Measurements from ENCODE around the gene TMEM134.
"Not testable (repeated sequence)": the region's sequence is repeated elsewhere in the genome, so short reads cannot be mapped to it uniquely, and the experiment has no call there.

TMEM134 gene

DNA sequence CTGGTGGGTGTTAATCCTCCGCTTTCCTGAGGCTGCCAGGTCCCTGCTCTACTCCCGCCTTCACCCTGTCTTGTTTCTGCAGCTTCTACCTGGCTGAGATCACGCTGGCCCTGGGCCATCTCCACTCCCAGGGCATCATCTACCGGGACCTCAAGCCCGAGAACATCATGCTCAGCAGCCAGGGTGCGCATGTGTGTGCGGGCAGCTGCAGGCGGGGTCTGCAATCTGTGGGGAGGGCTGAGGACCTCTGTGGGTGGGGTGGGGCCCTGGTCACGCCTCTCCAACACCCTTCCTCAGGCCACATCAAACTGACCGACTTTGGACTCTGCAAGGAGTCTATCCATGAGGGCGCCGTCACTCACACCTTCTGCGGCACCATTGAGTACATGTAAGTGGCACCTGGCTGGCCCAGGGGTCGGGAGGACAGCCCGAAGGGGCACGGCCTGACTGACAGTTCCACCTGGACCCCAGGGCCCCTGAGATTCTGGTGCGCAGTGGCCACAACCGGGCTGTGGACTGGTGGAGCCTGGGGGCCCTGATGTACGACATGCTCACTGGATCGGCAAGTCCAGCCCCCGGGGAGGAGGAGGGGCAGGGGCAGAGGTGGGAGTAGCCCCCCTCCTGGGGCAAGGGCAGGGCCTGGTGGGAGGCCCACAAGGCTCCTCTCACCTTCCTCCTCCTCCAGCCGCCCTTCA, 36.2 kb downstream of the TMEM134 start:
- no peak for DNase-seq (ENCODE audit: low read depth)
- no peak overlapping the region for H3K4me3 ChIP-seq (ENCODE audit: low read length)
- TF ChIP-seq CTCF (conservative IDR thresholded peaks at IDR 0.05; ENCODE audit: low read depth, low read length), result no peak

GRCh38 chr11:67431346-67432249, 37.5 kb downstream of the TMEM134 start:
- no peak for TF ChIP-seq CTCF (conservative IDR thresholded peaks at IDR 0.05; ENCODE audit: low read depth, low read length)
- DNase-seq (ENCODE audit: low read depth), result no peak
- no peak overlapping the region for H3K4me3 ChIP-seq (ENCODE audit: low read length)

DNA sequence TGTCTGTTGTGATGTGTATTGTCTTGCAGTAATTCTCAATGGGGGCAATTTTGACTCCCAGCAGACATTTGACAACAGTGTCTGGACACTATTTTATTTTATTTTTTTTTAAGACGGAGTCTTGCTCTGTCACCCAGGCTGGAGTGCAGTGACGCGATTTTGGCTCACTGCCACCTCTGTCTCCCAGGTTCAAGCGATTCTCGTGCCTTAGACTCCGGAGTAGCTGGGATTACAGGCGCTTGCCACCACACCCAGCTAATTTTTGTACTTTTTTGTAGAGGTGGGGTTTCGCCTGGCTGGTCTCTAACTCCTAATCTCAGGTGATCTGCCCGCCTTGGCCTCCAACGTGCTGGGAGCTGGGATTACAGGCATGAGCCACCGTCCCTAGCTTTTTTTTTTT, 39.3 kb downstream of the TMEM134 start:
- no peak for DNase-seq (ENCODE audit: low read depth)
- H3K4me3 ChIP-seq (ENCODE audit: low read length), result no peak overlapping the region
- TF ChIP-seq CTCF (conservative IDR thresholded peaks at IDR 0.05; ENCODE audit: low read depth, low read length), result no peak

GRCh38 chr11:67429038-67429668, 39.9 kb downstream of the TMEM134 start:
- peak overlapping the region; percentile 63 for H3K4me3 ChIP-seq (ENCODE audit: low read length)
- TF ChIP-seq CTCF (conservative IDR thresholded peaks at IDR 0.05; ENCODE audit: low read depth, low read length), result no peak
- no peak for DNase-seq (ENCODE audit: low read depth)

GRCh38 chr11:67428052-67429001, 40.7 kb downstream of the TMEM134 start, which contains the start of gene RPS6KB2:
TSS of gene RPS6KB2 (plus strand) at chr11:67428494. CDS start at chr11:67428546, 52 bp downstream.
- TF ChIP-seq CTCF (conservative IDR thresholded peaks at IDR 0.05; ENCODE audit: low read depth, low read length), result no peak
- peak; percentile 86 for DNase-seq (ENCODE audit: low read depth)
- peak within 1 kb of the TSS; percentile 63 for H3K4me3 ChIP-seq (ENCODE audit: low read length)

DNA sequence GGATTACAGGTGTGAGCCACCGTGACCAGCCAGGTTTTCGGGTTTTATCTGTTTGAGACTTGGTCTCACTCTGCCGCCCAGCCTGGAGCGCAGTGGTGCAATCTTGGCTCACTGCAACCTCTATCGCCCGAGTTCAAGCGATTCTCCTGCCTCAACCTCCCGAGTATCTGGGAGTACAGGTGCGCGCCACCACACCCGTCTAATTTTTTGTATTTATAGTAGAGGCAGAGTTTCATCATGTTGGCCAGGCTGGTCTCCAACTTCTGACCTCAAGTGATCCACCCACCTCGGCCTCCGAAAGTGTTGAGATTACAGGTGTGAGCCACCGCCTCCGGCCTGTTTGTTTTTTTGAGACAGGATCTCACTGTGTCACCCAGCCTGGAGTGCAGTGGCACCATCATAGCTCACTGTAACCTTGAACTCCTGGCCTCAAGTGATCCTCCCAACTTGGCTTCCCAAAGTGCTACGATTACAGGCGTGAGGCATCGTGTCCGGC, 41.6 kb downstream of the TMEM134 start:
- H3K4me3 ChIP-seq (ENCODE audit: low read length), result peak overlapping the region; percentile 63
- not testable (repeated sequence) for DNase-seq (ENCODE audit: low read depth)
